Fibroblast of lung (primary cell): Measurements from ENCODE around the gene NBPF12. TPM values are rescaled to one million over a fixed set of nuclear protein-coding genes. Genes with fewer than 3 reads are reported as not detected.

Experiments
- polyA plus RNA-seq, 2 donors: library from polyadenylated mRNA; depleted of rRNA in 1 of 2; stranded (reverse) in 1 of 2; unstranded in 1 of 2; fragments of >200 nt; gene quantifications; 2 replicates each; pipeline ENCODE4 v1.2.1, GENCODE V29; 2011 to 2012; ENCODE audit warnings: missing spikeins in 1 of 2
- total RNA-seq: library from RNA; depleted of rRNA; stranded (reverse); fragments of >200 nt; gene quantifications from 2 replicates; pipeline ENCODE4 v1.2.1, GENCODE V29; 2014

Gene NBPF12
- total and polyA plus RNA-seq, 2 donors (not counting 1 experiment from before 2014, with no cell fraction given): 6.1 to 12.4 TPM

Other genes with a start within 250 kb of the NBPF12 start
- 13.9 and 22.0 TPM in 2 replicates for gene PRKAB2, start 234.1 kb downstream of the NBPF12 start, total RNA-seq
- gene PRKAB2, start 234.1 kb downstream of the NBPF12 start, polyA plus RNA-seq: 11.3 and 23.8 TPM in 2 replicates